Measurements from ENCODE around the gene LSM14B.
"Not testable (repeated sequence)": the region's sequence is repeated elsewhere in the genome, so short reads cannot be mapped to it uniquely, and the experiment has no call there.

LSM14B gene

GRCh38 chr20:62112368-62112767, 9.9 kb upstream of the LSM14B start:
- no peak for DNase-seq (ENCODE audit: low spot score)

- no peak for DNase-seq (ENCODE audit: low spot score)
Measured at GRCh38 chr20:62114894-62115293, 7.4 kb upstream of the LSM14B start.

DNA sequence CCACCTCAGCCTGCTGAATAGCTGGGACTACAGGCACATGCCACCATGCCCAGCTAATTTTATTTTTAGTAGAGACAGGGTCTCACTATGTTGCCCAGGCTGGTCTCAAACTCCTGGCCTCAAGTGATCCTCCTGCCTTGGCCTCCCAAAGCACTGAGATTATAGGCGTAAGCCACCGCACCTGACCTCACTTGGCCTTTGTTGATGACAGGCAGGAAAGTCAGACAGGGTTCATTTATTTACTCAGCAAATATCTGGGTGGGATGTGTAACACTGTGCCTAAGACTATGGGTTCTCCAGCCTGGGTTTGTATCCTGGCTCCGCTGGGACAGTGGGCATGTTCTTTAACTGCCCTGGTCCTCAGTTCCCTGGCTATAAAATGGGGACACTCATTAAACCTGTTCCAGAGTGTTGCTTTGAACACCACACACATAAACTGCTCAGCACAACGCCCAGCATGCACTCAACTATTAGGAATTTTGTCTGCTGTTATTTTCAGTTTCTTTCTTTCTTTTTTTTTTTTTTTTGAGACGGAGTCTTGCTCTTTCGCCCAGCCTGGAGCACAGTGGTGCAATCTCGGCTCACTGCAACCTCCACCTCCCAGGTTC, 6.4 kb upstream of the LSM14B start:
- not testable (repeated sequence) for DNase-seq (ENCODE audit: low spot score)

DNA sequence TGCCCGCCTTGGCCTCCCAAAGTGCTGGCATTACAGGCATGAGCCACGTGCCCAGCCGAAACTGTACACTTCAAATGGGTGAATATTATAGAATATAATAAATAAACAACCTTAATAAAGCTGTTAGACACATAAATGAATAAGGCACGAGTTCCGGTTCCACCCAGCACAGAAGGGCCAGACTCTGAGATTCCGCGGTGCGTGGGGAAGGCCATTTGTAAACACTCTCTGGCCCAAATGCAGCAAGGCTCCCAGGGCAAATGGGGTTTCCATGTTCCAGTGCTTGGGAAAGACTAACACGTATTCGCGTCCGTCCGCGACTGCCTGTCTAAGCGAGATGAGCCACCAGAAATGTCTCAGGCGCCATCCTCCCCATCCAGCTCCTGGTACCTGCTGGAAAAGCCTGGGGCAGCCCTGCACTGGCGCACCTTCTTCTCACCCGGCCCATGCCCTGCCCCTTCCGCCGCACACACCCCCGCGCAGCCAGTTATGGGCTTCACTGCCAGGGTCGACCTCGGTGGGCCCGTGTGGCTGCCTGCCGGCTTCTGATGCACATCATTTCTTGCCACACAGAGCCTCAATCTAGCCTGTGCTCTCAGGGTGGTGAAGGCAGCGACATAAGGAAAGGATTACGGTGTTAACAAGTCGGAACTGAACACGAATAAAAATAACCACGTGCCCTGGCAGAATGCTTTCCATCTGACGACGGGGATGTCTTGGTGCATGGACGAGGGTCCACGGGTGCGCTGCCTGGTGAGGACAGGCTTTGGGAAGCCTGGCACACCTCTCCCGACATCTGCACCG, 5.5 kb upstream of the LSM14B start:
- DNase-seq (ENCODE audit: low spot score) = no peak

DNA sequence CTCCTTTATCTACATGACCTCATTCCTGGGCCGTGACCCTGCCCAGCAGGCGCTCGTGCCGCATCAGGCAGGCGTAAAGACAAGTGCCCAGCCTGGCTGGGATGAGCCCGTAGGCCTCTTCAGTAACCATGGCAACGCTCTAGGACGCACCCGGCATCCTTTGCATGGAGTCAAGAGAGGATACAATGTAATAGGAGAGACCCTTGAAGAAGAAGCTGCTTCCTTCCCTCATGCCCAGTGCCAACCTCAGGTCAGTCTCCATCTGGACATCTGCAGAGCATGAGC, 5.0 kb upstream of the LSM14B start:
- no peak for DNase-seq (ENCODE audit: low spot score)

- no peak for DNase-seq (ENCODE audit: low spot score)
Measured at GRCh38 chr20:62117658-62118057, 4.6 kb upstream of the LSM14B start.

GRCh38 chr20:62118113-62119043, 3.9 kb upstream of the LSM14B start:
- no peak for DNase-seq (ENCODE audit: low spot score)

- DNase-seq (ENCODE audit: low spot score) = no peak
Measured at GRCh38 chr20:62119115-62119514, 3.2 kb upstream of the LSM14B start.

GRCh38 chr20:62119591-62120364, 2.5 kb upstream of the LSM14B start:
- no peak for DNase-seq (ENCODE audit: low spot score)

- DNase-seq (ENCODE audit: low spot score) = no peak
Measured at GRCh38 chr20:62120365-62120762, 1.9 kb upstream of the LSM14B start.

DNA sequence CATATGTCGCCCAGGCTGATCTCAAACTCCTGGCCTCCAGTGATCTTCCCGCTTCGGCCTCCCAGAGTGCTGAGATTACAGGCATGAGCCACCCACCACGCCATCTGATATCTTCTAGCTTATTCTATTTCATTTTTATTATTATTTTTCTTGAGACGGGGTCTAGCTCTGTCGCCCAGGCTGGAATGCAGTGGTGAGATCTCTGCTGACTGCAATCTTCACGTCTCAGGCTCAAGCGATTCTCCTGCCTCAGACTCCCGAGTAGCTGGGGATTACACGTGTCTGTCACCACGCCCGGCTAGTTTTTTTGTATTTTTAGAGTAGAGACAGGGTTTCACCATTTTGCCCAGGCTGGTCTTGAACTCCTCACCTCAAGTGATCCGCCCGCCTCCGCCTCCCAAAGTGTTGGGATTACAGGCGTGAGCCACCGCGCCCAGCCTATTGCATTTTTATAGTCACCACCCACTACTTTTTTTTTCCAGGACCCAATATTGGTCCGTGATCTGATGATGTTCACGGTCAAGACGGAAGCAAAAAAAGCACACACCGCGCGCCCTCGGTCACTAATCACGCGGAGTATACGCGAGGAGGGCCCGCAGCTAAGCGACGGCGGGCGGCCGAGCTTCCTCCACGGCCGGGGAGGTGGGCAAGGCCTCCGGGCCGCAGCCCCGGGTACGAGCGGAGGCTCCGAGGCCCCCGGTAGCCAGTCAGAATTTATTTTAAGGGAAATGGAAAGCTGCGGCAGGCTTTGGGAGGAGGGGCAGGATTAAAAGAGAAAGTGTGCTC, 1.1 kb upstream of the LSM14B start:
- DNase-seq (ENCODE audit: low spot score) = no peak

DNA sequence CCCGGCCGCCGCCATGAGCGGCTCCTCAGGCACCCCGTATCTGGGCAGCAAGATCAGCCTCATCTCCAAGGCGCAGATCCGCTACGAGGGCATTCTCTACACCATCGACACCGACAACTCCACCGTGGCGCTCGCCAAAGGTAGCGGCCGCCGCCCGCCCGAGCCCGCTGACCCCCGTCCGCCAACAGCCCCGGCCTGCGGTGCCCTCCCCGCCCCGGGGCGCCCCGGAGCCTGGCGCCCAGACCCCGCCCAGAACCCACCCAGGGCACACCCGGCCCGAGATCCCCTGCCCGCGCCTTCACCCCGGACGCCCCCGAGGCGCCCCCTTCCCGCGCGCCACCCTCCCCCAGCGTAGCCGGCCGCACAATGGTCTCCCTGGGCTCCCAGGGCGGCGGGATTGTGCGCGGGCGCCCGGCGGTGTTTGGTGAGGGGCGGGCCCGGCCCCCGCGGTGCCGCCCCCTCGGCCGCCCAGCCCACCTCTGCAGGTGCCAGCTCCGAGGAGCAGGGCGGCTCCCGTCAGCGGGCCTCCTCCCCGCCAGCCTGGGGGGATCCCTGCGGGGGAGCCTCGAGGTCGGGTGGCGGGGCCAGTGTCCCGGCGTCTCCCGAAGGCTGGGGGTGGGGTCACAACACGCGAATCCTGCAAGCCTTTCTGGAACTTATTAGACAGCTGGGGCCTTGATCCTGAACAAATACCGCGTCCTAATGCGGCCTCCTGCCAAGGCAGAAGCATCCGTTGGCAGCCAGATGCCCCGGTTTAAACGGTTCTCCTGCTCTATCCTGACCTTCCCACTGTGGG, 577 bp downstream of the LSM14B start:
- no peak for DNase-seq (ENCODE audit: low spot score)

DNA sequence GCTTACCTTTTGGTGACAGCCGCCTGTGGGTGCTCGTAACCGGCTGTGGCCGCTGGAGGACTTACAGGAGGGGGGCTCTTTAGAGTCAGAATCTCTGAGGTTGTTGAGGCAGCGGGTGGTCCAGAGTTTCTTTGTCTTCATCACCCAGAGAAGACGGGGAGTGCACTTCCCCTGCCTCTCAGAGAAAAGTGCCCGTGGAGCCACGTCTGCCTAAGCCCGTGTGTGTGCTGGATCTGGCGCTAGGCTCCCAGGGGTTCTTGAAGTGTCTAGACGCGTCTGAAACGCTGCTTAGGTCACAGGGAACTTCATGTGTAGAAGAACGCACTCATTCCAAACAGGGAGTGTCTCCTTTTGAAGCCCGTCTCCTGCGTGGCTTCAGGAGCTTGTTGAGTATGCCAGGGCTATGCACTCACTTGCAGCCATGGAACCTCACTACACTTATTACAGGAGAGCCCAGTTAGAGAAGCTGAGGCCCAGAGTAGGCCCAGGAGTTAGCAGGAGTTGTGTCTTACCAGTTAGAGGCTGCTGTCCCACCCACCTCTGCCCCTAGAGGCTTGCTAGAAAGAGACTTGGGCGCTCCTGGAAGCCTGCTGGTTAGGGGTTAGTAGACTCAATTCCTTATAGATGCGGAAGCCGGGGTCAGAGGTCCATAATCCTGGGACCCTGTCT, 1.3 kb downstream of the LSM14B start:
- no peak for DNase-seq (ENCODE audit: low spot score)

- no peak for DNase-seq (ENCODE audit: low spot score)
Measured at GRCh38 chr20:62126141-62126540, 3.9 kb downstream of the LSM14B start.

DNA sequence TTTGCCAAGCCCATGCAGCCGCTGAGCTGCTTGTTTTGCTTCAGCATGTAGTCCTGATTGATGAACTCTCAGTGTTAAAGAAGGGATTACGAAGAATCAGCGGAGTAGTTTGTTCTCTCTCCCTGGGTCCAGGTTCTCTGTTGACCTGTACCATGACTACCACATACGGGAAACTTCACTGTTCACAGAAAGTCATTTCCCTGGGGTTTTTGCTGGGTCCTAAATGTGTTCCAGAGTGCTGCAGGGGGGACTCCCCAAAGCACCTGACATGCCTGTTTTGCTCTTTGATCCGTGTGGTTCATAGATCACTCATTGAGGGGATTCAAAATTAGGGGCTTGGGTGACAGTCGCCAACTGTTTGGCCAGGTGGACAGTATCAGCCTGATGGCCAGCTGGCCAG, 5.5 kb downstream of the LSM14B start:
- DNase-seq (ENCODE audit: low spot score) = no peak

DNA sequence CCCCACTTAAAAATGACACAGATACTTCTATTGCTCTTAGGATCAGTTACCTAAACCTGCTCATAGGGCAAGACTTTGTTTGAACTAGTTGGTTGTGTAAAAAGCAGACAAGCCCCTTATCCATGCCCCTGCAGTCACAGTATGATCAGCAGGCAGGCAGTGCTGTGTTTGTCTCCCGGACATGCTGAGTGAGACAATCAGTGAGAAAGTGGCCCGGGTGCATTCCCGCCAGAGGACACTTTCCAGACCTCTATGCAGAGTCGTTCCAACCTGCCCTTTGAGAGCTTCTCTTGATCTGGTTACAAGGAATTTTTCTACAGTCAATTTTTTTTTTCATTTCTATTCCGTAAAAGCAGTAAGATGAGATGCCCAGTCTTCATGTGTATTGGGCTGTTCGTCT, 6.2 kb downstream of the LSM14B start:
- no peak for DNase-seq (ENCODE audit: low spot score)

DNA sequence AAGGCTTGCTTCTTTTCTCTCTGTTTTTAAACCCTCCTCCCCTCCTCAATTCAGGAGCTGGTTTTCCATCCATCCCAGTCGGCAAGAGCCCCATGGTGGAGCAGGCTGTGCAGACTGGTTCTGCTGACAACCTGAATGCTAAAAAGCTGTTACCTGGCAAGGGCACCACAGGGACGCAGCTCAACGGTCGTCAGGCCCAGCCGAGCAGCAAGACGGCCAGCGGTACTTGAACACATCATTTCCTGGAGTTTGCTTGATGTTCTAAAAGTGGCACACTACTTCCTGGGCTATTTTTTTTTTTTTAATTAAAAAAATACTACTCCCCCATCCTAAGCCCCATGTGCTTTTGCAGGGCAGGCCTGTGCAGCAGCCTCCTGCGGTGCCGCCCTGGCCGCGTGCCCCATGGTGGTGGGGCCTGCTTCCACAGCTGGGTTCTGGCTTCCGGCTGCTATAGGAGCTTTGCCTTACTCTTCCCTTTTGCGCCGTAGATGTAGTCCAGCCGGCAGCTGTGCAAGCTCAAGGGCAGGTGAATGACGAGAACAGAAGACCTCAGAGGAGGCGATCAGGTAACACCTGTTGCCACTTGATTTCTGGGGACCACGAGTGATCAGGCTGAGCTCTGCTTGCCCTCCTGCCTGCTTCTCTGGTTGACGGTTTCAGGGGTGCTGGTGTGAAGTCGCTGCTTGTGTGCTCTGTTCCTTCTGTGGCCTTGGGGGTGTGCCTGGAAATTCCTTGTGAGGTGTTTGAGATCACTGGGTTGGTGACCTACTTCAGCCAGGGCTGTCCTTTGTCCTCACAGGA, 7.7 kb downstream of the LSM14B start:
- DNase-seq (ENCODE audit: low spot score) = no peak

- no peak for DNase-seq (ENCODE audit: low spot score)
Measured at GRCh38 chr20:62131560-62132320, 9.5 kb downstream of the LSM14B start.

All from cerebellar cortex (tissue), 1 donor.